HL-60 (cell line): ENCODE measurements around the gene LARP1.

Experiments used
- DNase-seq, 2 experiments: peaks; one replicate each; pipeline ENCODE4 v3.0.0-alpha.2; 2010 to 2020; ENCODE audit warnings: low read depth in 1 of 2, low spot score in 1 of 2
- H3K27ac ChIP-seq: fragments of 250-450 bp; sonication (Bioruptor Pico); replicated peaks from 2 replicates; pipeline ENCODE4 v1.5.1; 2020; ENCODE audit warnings: mild to moderate bottlenecking, moderate library complexity
- H3K27me3 ChIP-seq: fragments of 250-450 bp; sonication (Bioruptor Pico); 2 replicates; pipeline ENCODE4 v1.5.1; 2021; ENCODE audit warnings: mild to moderate bottlenecking, moderate library complexity; ENCODE audit not compliant: insufficient read depth, poor library complexity, severe bottlenecking
- H3K4me3 ChIP-seq: replicated peaks from 2 replicates; pipeline ENCODE4 v1.5.1; 2011; ENCODE audit warnings: mild to moderate bottlenecking, control low read depth, low read length; ENCODE audit not compliant: insufficient read depth
- CTCF ChIP-seq: IDR thresholded peaks from one replicate; pipeline ENCODE4 v1.5.1; 2011; ENCODE audit warnings: low read length, control low read depth, inconsistent platforms; ENCODE audit not compliant: insufficient read depth
- GABPA ChIP-seq: IDR thresholded peaks from 2 replicates; pipeline ENCODE4 v1.6.1; 2012; ENCODE audit warnings: low read depth
- POLR2AphosphoS5 ChIP-seq: IDR thresholded peaks from 2 replicates; pipeline ENCODE4 v1.6.1; 2012; ENCODE audit warnings: low read depth
- REST ChIP-seq: IDR thresholded peaks from 2 replicates; pipeline ENCODE4 v1.6.1; 2012; ENCODE audit warnings: low read depth; ENCODE audit not compliant: insufficient replicate concordance
- SPI1 ChIP-seq: IDR thresholded peaks from 2 replicates; pipeline ENCODE4 v1.6.1; 2012; ENCODE audit warnings: low read depth, mild to moderate bottlenecking, borderline replicate concordance

Gene LARP1

GRCh38 chr5:154780128-154780527 is 25.0 kb downstream of the LARP1 start:
- H3K27ac ChIP-seq, result no peak overlapping the region
- no peak for DNase-seq
- H3K4me3 ChIP-seq, result no peak overlapping the region
- TF ChIP-seq REST (no peak), CTCF (no peak), POLR2AphosphoS5 (peak; percentile 13; the same call in 1 of the 2 replicates)
- H3K27me3 ChIP-seq, result no peaks in the 10 kb centered on the region

GRCh38 chr5:154782326-154782725 is 27.1 kb downstream of the LARP1 start:
- no peak for TF ChIP-seq POLR2AphosphoS5
- no peak for TF ChIP-seq SPI1
- no peak for TF ChIP-seq CTCF
- no peak for TF ChIP-seq GABPA
- Histone ChIP-seq H3K4me3 (no peak overlapping the region), H3K27me3 (no peaks in the 10 kb centered on the region), H3K27ac (no peak overlapping the region)
- DNase-seq, result no peak

- H3K27me3 ChIP-seq, result no peaks in the 10 kb centered on the region
- no peak for TF ChIP-seq REST
- no peak for TF ChIP-seq GABPA
- no peak for TF ChIP-seq CTCF
- TF ChIP-seq SPI1, result no peak
- H3K4me3 ChIP-seq, result no peak overlapping the region
- no peak for DNase-seq
- no peak overlapping the region for H3K27ac ChIP-seq
Observed at GRCh38 chr5:154782812-154783592, 27.8 kb downstream of the LARP1 start.
